RWPE1 (cell line): ENCODE measurements around the gene FBXL17.

Experiments used
- CTCF ChIA-PET: fragments of 350-600 bp; sonication (Branson Sonifier 250); formaldehyde crosslinking; extraction: SDS; loops from one replicate; lab custom pipeline; 2021; lab: Yijun Ruan, JAX
- POLR2A ChIA-PET: fragments of 400-600 bp; formaldehyde crosslinking; extraction: SDS; loops from one replicate; lab custom pipeline; 2020; ENCODE audit warnings: antibody characterized with exemption; ENCODE audit not compliant: low non-redundant PET; lab: Yijun Ruan, JAX
- DNase-seq: peaks from one replicate; pipeline ENCODE4 v3.0.0; 2012; ENCODE audit warnings: low spot score
- H3K27ac ChIP-seq: fragments of 450-650 bp; 2 replicates; pipeline ENCODE4 v1.5.1; 2017
- CTCF ChIP-seq: fragments of 450-650 bp; conservative IDR thresholded peaks from 2 replicates; pipeline ENCODE4 v1.5.1; 2017; ENCODE audit warnings: low read depth, mild to moderate bottlenecking

The FBXL17 gene

GRCh38 chr5:107887166-107887943, 494.5 kb downstream of the FBXL17 start:
- H3K27ac ChIP-seq: no peak overlapping the region
- CTCF ChIA-PET: no interaction called here
- no peak for DNase-seq
- no peak for TF ChIP-seq CTCF
- POLR2A ChIA-PET: no interaction called here

GRCh38 chr5:107885601-107886000, 496.3 kb downstream of the FBXL17 start:
- no peak for DNase-seq
- CTCF ChIA-PET: no interaction called here
- no peak for TF ChIP-seq CTCF
- H3K27ac ChIP-seq: no peak overlapping the region
- POLR2A ChIA-PET: no interaction called here

GRCh38 chr5:107884871-107885270, 497.0 kb downstream of the FBXL17 start:
- no peak for DNase-seq
- ChIA-PET CTCF (no interaction called here), POLR2A (no interaction called here)
- H3K27ac ChIP-seq: no peak overlapping the region
- no peak for TF ChIP-seq CTCF

GRCh38 chr5:107878661-107879060, 503.2 kb downstream of the FBXL17 start:
- no peak overlapping the region for H3K27ac ChIP-seq
- DNase-seq: no peak
- CTCF ChIA-PET: interaction anchor here (0.5 kb wide), 1 partner anchor 1113 kb away, joined by 4 read pairs; no protein-coding TSS in a partner anchor
- POLR2A ChIA-PET: no interaction called here
- no peak for TF ChIP-seq CTCF

- POLR2A ChIA-PET: no interaction called here
- DNase-seq: no peak
- H3K27ac ChIP-seq: no peak overlapping the region
- CTCF ChIA-PET: no interaction called here
- no peak for TF ChIP-seq CTCF
Measured at GRCh38 chr5:107876906-107877305, 505.0 kb downstream of the FBXL17 start.

GRCh38 chr5:107876261-107876660, 505.6 kb downstream of the FBXL17 start:
- ChIA-PET CTCF (no interaction called here), POLR2A (no interaction called here)
- H3K27ac ChIP-seq: no peak overlapping the region
- no peak for TF ChIP-seq CTCF
- DNase-seq: no peak
